HepG2 (cell line): ENCODE measurements around the gene ADAT3. TPM values are rescaled to one million over a fixed set of nuclear protein-coding genes. Genes with fewer than 3 reads are reported as not detected.

Experiments used
- AGO2 ChIP-seq: fragments of 200-400 bp; formaldehyde crosslinking; optimal IDR thresholded peaks from 2 replicates; pipeline ENCODE3; 2017; ENCODE audit warnings: mild to moderate bottlenecking, low read depth, low read length, moderate library complexity
- CEBPB ChIP-seq: IDR thresholded peaks from 2 replicates; pipeline ENCODE4 v1.6.1; 2011; ENCODE audit warnings: low read depth, low read length, improper control_type of control experiment, borderline replicate concordance
- GRHL1 ChIP-seq: sonication (generic); formaldehyde crosslinking; conservative IDR thresholded peaks from 2 replicates; pipeline ENCODE4 v1.8.0; 2022; ENCODE audit warnings: missing genetic modification reagents
- MIXL1 ChIP-seq: IDR thresholded peaks from 2 replicates; pipeline ENCODE4 v1.6.1; 2016
- MLLT10 ChIP-seq: sonication (generic); formaldehyde crosslinking; IDR thresholded peaks from 2 replicates; pipeline ENCODE4 v1.4.0; 2020; ENCODE audit warnings: missing genetic modification reagents
- ONECUT2 ChIP-seq: sonication (generic); formaldehyde crosslinking; IDR thresholded peaks from 2 replicates; pipeline ENCODE4 v1.4.0; 2020; ENCODE audit warnings: missing genetic modification reagents
- RARG ChIP-seq: sonication (generic); formaldehyde crosslinking; IDR thresholded peaks from 2 replicates; pipeline ENCODE4 v1.4.0; 2020; ENCODE audit warnings: low read depth, mild to moderate bottlenecking, missing genetic modification reagents
- RCOR2 ChIP-seq: IDR thresholded peaks from 2 replicates; pipeline ENCODE4 v1.6.1; 2016; ENCODE audit warnings: missing biosample characterization, missing genetic modification reagents
- SMC3 ChIP-seq: IDR thresholded peaks from 2 replicates; pipeline ENCODE4 v1.6.1; 2011; ENCODE audit warnings: low read length, improper control_type of control experiment
- TARDBP ChIP-seq: sonication (generic); formaldehyde crosslinking; IDR thresholded peaks from 2 replicates; pipeline ENCODE4 v1.8.0; 2022; ENCODE audit warnings: mild to moderate bottlenecking, missing genetic modification reagents
- TCF12 ChIP-seq, 2 experiments: fragments of 450-650 bp in 1 of 2; sonication (generic) in 1 of 2; formaldehyde crosslinking in 1 of 2; IDR thresholded peaks; 2 replicates each; pipeline versions ENCODE4 v1.6.1 to v1.8.0; 2017 to 2022; ENCODE audit warnings: antibody characterized with exemption in 1 of 2, mild to moderate bottlenecking in 1 of 2, missing genetic modification reagents in 1 of 2, moderate library complexity in 1 of 2
- ZBTB14 ChIP-seq: sonication (generic); formaldehyde crosslinking; IDR thresholded peaks from 2 replicates; pipeline ENCODE4 v1.4.0; 2020; ENCODE audit warnings: missing genetic modification reagents
- ZFP41 ChIP-seq: sonication (generic); formaldehyde crosslinking; IDR thresholded peaks from 2 replicates; pipeline ENCODE4 v1.4.0; 2020; ENCODE audit warnings: mild to moderate bottlenecking, missing genetic modification reagents, borderline replicate concordance
- ZNF101 ChIP-seq: sonication (generic); formaldehyde crosslinking; IDR thresholded peaks from 2 replicates; pipeline ENCODE4 v1.4.0; 2020; ENCODE audit warnings: mild to moderate bottlenecking, low read depth, missing genetic modification reagents, borderline replicate concordance
- ZNF292 ChIP-seq: sonication (generic); formaldehyde crosslinking; IDR thresholded peaks from 2 replicates; pipeline ENCODE4 v1.8.1; 2022; ENCODE audit warnings: mild to moderate bottlenecking, low read depth, missing genetic modification reagents, borderline replicate concordance
- ZNF382 ChIP-seq: sonication (generic); formaldehyde crosslinking; IDR thresholded peaks from 2 replicates; pipeline ENCODE4 v1.5.0; 2020; ENCODE audit warnings: missing genetic modification reagents, mild to moderate bottlenecking, borderline replicate concordance
- ZNF468 ChIP-seq: sonication (generic); formaldehyde crosslinking; IDR thresholded peaks from 2 replicates; pipeline ENCODE4 v1.8.0; 2022; ENCODE audit warnings: mild to moderate bottlenecking, moderate library complexity, missing genetic modification reagents
- ZNF572 ChIP-seq: sonication (generic); formaldehyde crosslinking; IDR thresholded peaks from 2 replicates; pipeline ENCODE4 v1.5.1; 2020; ENCODE audit warnings: mild to moderate bottlenecking, missing genetic modification reagents
- ZNF609 ChIP-seq: sonication (generic); formaldehyde crosslinking; IDR thresholded peaks from 2 replicates; pipeline ENCODE4 v1.4.0; 2020; ENCODE audit warnings: mild to moderate bottlenecking, missing genetic modification reagents, borderline replicate concordance
- ZNF747 ChIP-seq: sonication (generic); formaldehyde crosslinking; IDR thresholded peaks from 2 replicates; pipeline ENCODE4 v1.8.1; 2023; ENCODE audit warnings: missing genetic modification reagents, mild to moderate bottlenecking, borderline replicate concordance
- ZNF75D ChIP-seq: sonication (generic); formaldehyde crosslinking; IDR thresholded peaks from 2 replicates; pipeline ENCODE4 v1.8.1; 2023; ENCODE audit warnings: missing genetic modification reagents, mild to moderate bottlenecking, borderline replicate concordance
- polyA plus RNA-seq, 8 experiments: library from polyadenylated mRNA; depleted of rRNA in 3 of 8; stranded (reverse) in 7 of 8; unstranded in 1 of 8; fragments of >200 nt; fragmentation: Illumina TruSeq in 4 of 8; extraction: Trizol in 4 of 8; gene quantifications; 2 replicates each; pipeline versions ENCODE4 v1.2.1 to v1.2.3, GENCODE V29; 2011 to 2016; ENCODE audit warnings: low read depth in 4 of 8, missing spikeins in 1 of 8, mixed read lengths in 1 of 8; ENCODE audit not compliant: insufficient read depth in 1 of 8
- total RNA-seq, 5 experiments: library from RNA; depleted of rRNA; stranded (reverse); fragments of >200 nt; fragmentation: Illumina TruSeq; extraction: Trizol; gene quantifications; 2 replicates each; pipeline ENCODE4 v1.2.3, GENCODE V29; 2016; ENCODE audit warnings: low read depth in 1 of 5

ADAT3 gene
- total and polyA plus RNA-seq, 2 of the 13 experiments (the other 11 are each of a cell fraction or from before 2014, with no cell fraction given), result 0.95 to 3.5 TPM

GRCh38 chr19:1942078-1942933 lies 37.1 kb downstream of the ADAT3 start (continued):
- TF ChIP-seq ZNF75D (no peak), ONECUT2 (CRISPR knock-in tag) (no peak), ZNF747 (CRISPR knock-in tag) (peak; percentile 7; the same call in 1 of the 2 replicates), ZFP41 (CRISPR knock-in tag) (no peak), MIXL1 (CRISPR knock-in tag) (no peak), TCF12 (IDR thresholded peaks at IDR 0.05) (no peak), TCF12 (CRISPR knock-in tag; IDR thresholded peaks at IDR 0.05) (no peak), ZNF382 (CRISPR knock-in tag) (no peak), ZNF292 (CRISPR knock-in tag) (peak; percentile 14; the same call in 1 of the 2 replicates), ZNF572 (0 out of 2 replicates have a peak, but pooled peaks have one; percentile 41), RARG (CRISPR knock-in tag) (no peak), ZNF468 (CRISPR knock-in tag) (no peak), MLLT10 (CRISPR knock-in tag) (no peak), CEBPB (no peak), GRHL1 (CRISPR knock-in tag) (no peak), TARDBP (CRISPR knock-in tag) (no peak), RCOR2 (CRISPR knock-in tag) (no peak), ZBTB14 (CRISPR knock-in tag) (no peak), ZNF609 (CRISPR knock-in tag) (peak; percentile 61), SMC3 (no peak), ZNF101 (CRISPR knock-in tag) (no peak), AGO2 (no peak)
